ENCODE measurements around the gene SERPIND1. TPM values are rescaled to one million over a fixed set of nuclear protein-coding genes. Genes with fewer than 3 reads are reported as not detected.

Gene SERPIND1
- total and polyA plus RNA-seq, 10 of the 15 experiments (the other 5 are each of a cell fraction or from before 2014, with no cell fraction given) = 0.08 to 0.85 (median 0.38) TPM; not detected in 1

DNA sequence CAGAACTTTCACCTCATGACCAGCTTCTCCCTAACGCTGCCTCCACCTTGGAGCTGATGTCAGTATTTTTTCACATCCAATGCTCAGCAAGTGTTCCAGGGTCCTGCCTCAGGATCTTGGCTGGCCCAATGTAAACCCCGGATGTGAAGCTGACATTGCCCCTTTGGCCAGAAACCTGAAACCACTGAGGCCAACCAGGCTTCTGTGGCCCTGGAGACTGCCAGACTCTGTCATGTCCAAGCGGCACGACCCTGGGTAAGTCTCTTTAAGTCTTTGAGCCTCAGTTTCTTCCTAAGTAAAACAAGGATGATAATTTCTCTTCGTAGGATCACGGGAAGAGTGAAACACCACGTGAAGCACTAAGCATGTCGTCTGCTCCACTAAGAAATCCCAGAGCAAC, 22.8 kb downstream of the SERPIND1 start (continued):
- TF ChIP-seq, protein P1, sequence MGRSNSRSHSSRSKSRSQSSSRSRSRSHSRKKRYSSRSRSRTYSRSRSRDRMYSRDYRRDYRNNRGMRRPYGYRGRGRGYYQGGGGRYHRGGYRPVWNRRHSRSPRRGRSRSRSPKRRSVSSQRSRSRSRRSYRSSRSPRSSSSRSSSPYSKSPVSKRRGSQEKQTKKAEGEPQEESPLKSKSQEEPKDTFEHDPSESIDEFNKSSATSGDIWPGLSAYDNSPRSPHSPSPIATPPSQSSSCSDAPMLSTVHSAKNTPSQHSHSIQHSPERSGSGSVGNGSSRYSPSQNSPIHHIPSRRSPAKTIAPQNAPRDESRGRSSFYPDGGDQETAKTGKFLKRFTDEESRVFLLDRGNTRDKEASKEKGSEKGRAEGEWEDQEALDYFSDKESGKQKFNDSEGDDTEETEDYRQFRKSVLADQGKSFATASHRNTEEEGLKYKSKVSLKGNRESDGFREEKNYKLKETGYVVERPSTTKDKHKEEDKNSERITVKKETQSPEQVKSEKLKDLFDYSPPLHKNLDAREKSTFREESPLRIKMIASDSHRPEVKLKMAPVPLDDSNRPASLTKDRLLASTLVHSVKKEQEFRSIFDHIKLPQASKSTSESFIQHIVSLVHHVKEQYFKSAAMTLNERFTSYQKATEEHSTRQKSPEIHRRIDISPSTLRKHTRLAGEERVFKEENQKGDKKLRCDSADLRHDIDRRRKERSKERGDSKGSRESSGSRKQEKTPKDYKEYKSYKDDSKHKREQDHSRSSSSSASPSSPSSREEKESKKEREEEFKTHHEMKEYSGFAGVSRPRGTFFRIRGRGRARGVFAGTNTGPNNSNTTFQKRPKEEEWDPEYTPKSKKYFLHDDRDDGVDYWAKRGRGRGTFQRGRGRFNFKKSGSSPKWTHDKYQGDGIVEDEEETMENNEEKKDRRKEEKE (IDR thresholded peaks at IDR 0.05) = no peak
- TF ChIP-seq RUNX3 (IDR thresholded peaks at IDR 0.05; ENCODE audit: low read length) = no peak

DNA sequence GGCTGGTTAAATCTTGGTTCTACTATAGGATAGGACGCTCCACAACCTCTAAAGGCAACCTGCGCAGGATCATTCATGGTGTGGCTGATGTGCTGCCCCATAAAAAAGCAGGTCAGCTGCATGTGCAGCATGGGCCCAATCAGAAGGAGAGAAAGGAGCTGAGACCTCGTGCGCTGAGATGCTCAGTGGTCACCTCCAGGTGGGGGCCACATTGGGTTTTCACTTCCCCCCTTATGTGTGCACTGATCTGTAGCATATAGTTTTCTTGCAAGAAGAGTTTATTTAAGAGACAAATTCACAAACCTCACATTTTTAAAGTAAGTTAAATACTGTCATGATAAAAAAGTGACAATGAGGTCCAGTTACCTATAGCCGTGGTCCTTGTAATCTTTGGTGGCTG, 24.3 kb downstream of the SERPIND1 start:
- H3K27ac ChIP-seq (ENCODE audit: control insufficient read depth, insufficient read depth) = no peak overlapping the region
- in situ Hi-C loops (cut with MboI) (no loop called here), intact Hi-C loops (cut with micrococcal nuclease; ENCODE audit: unreplicated experiment) (no loop called here)
- H3K4me2 ChIP-seq (ENCODE audit: control insufficient read depth, insufficient read depth) = no peak overlapping the region
- H2AFZ ChIP-seq (ENCODE audit: control insufficient read depth, low read depth, low read length) = no peak overlapping the region
- H3K9me3 ChIP-seq (replicated peaks; ENCODE audit: control insufficient read depth, insufficient read depth, low read length) = no peaks in the 10 kb centered on the region
- DNase-seq (ENCODE audit: low read depth, low spot score) (no peak), ATAC-seq (no peak), FAIRE-seq (no peak)
- H4K20me1 ChIP-seq (ENCODE audit: control insufficient read depth, insufficient read depth) = no peaks in the 10 kb centered on the region
- ChIA-PET POLR2A (no interaction called here), CTCF (interaction anchor here (2.1 kb wide), 1 partner anchor 14 kb away, joined by 15 read pairs; no protein-coding TSS in a partner anchor), SMC1A (ENCODE audit: uncharacterized antibody, unreplicated experiment) (no interaction called here), RAD21 (ENCODE audit: unreplicated experiment) (no interaction called here)
- H3K4me3 ChIP-seq = no peak overlapping the region
- H3K4me1 ChIP-seq (ENCODE audit: control insufficient read depth, insufficient read depth, low read length) = no peaks in the 10 kb centered on the region
- no peak overlapping the region for H3K9ac ChIP-seq (ENCODE audit: control insufficient read depth, insufficient read depth, low read length)
- 79% methylated on average over 5 of the region's 5 CpGs for WGBS (ENCODE audit: insufficient coverage, insufficient replicate concordance, low lambda C conversion rate, missing lambda C conversion rate)
- H3K79me2 ChIP-seq (ENCODE audit: control insufficient read depth, insufficient read depth, low read length) = no peaks in the 10 kb centered on the region
- TF ChIP-seq, protein P2, sequence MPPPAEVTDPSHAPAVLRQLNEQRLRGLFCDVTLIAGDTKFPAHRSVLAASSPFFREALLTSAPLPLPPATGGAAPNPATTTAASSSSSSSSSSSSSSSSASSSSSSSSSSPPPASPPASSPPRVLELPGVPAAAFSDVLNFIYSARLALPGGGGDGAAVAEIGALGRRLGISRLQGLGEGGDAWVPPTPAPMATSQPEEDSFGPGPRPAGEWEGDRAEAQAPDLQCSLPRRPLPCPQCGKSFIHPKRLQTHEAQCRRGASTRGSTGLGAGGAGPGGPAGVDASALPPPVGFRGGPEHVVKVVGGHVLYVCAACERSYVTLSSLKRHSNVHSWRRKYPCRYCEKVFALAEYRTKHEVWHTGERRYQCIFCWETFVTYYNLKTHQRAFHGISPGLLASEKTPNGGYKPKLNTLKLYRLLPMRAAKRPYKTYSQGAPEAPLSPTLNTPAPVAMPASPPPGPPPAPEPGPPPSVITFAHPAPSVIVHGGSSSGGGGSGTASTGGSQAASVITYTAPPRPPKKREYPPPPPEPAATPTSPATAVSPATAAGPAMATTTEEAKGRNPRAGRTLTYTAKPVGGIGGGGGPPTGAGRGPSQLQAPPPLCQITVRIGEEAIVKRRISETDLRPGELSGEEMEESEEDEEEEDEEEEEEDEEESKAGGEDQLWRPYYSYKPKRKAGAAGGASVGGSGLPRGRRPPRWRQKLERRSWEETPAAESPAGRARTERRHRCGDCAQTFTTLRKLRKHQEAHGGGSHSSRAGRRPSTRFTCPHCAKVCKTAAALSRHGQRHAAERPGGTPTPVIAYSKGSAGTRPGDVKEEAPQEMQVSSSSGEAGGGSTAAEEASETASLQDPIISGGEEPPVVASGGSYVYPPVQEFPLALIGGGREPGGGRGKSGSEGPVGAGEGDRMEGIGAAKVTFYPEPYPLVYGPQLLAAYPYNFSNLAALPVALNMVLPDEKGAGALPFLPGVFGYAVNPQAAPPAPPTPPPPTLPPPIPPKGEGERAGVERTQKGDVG (CRISPR knock-in tag; IDR thresholded peaks at IDR 0.05) = no peak
- TF ChIP-seq SMAD5 (IDR thresholded peaks at IDR 0.05; ENCODE audit: low read depth) (no peak), ZBED1 (IDR thresholded peaks at IDR 0.05; ENCODE audit: borderline replicate concordance) (no peak), ZNF274 (IDR thresholded peaks at IDR 0.05; ENCODE audit: insufficient read depth, insufficient read length) (no peak), SREBF2 (IDR thresholded peaks at IDR 0.05; ENCODE audit: low read length) (no peak), ESRRA (IDR thresholded peaks at IDR 0.05; ENCODE audit: low read length) (no peak), MTA2 (IDR thresholded peaks at IDR 0.05; ENCODE audit: low read depth) (no peak)
- BruUV-seq (replicated peaks) = TSS peak; percentile 36
- H3K36me3 ChIP-seq (ENCODE audit: control insufficient read depth in 2 of 2, insufficient read depth in 2 of 2, low read length in 1 of 2) = peaks cover 9 to 19% of the 10 kb centered on the region in 2 experiments; a peak in 3 of 4 replicates
- no peaks in the 10 kb centered on the region for H3K27me3 ChIP-seq (replicated peaks in 1 of 2; ENCODE audit: control insufficient read depth in 2 of 2, insufficient read depth in 2 of 2, low read length in 1 of 2)

Data from GM12878 (cell line).